NCI-H510A (cell line): ENCODE data around the gene EIF5AL1.
"Not testable (repeated sequence)": the region's sequence is repeated elsewhere in the genome, so short reads cannot be mapped to it uniquely, and the experiment has no call there.

ENCODE experiments used
- DNase-seq: peaks from one replicate; lab custom pipeline; 2025; lab: John Stamatoyannopoulos, UW

Gene EIF5AL1

DNA sequence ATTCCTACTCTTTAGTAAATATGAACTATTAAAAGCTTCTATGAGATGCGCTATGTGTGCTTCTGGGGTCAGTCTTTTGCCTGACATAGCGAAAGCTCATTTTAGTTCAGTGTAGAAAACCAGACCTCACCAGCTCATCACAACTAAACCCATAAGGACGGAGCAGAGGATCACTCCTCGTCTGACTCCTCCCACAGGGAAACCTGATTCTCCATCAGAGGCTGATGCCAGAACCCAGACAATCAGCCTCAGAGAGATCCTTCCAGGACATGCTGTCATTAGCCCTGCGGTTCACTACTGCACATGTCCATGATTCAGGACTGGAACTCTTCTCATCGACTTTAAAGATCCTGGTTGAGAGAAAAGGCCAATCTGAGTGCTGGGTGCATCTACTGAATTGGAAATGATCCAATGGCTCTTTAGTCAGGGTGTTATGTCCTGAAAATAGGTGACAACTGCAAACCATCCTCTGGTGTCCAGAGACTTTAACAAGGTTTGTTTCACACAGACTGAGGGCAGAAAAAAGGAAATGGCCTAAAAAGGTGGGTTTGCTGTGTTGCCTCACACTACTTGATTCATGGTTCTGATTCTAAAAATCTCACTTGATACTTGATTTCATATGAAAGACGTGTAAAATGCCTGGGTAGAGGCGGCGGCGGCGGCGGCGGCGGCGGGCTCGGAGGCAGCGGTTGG is at the start of gene EIF5AL1:
TSS of gene EIF5AL1 (plus strand) at position 643 of the 693 bp plus-strand sequence. CDS start 117 bp downstream, outside the sequence.
- DNase-seq: not testable (repeated sequence)

DNA sequence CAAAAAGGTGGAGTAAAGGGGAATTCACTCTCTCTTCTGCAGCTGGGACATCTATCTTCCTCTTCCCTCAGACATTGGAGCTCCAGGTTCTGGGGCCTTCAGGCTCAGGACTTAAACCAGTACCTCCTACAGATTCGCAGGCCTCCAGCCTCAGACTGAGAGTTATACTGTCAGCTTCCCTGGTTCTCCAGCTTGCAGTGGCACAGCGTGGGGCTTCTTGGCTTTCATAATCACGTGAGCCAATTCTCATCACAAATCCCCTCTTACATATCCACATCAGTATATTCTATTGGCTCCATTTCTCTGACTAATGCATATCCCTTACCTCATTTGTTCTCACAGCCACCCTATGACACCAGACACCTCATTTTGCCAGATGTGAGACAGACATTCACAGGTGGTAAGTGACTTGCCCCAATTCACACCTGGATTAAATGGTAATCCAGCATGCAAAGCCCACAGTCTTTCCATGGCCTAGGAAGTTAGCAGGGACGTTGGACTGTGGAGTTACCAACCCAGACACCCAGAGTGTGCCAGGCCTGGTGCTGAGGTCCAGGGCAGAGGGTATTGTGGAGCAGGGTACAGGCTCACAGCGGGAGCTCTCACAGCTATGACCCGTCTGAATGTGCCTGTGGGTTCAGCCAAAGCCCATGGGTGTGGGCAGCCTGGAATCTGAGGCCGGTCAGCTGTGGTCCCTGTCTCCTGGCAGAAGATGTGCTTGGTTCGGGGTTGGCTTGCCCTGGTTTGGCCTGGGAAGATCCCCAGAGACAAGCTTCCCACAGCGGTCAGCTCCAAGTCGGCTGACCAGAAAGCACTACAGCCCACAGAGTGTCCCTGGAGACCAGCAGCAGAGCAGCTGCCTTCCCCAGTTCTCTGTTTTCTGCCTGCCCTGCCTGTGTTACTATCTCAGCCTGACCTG is 48.5 kb upstream of the EIF5AL1 start:
- DNase-seq: no peak

DNA sequence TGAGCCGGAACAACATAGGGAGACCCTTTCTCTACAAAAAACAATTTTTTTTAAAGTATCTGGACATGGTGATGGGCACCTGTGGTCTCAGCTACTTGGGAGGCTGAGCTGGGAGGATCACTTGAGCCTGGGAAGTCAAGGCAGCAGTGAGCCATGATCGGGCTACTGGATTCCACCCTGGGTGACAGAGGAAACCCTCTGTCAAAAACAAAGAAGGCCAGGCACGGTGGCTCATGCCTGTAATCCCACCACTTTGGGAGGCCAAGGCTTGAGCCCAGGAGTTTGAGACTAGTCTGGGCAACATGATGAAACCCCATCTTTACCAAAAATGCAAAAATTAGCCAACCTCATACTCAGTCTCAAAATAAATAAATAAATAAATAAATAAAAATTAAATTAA is 47.0 kb upstream of the EIF5AL1 start:
- no peak for DNase-seq

DNA sequence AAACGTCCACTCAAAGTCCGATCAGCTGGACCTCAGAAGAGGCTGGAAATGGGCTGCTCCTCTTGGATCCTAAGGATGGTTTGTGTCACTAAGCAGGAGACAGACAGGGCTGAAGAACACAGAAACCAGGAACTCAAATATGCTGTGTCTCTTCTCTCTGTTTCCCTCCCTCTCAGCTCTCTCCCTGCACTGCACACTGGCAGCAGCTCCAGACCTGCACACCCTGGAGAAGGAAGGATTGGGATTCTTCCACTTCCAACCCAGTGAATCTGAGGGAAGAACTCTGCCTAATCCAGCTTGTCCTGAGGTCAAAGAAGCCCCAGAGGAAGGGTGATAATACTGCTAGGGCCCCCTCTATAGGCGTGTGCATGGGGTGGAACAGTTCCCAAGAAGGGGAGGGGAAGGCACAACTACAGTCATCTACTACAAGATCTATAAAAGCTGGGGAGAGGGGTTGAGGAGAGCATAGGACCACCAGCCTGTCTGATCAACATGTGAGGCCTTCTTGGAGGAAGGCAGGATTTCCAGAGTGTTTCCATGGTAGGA is 44.2 kb upstream of the EIF5AL1 start:
- no peak for DNase-seq

DNA sequence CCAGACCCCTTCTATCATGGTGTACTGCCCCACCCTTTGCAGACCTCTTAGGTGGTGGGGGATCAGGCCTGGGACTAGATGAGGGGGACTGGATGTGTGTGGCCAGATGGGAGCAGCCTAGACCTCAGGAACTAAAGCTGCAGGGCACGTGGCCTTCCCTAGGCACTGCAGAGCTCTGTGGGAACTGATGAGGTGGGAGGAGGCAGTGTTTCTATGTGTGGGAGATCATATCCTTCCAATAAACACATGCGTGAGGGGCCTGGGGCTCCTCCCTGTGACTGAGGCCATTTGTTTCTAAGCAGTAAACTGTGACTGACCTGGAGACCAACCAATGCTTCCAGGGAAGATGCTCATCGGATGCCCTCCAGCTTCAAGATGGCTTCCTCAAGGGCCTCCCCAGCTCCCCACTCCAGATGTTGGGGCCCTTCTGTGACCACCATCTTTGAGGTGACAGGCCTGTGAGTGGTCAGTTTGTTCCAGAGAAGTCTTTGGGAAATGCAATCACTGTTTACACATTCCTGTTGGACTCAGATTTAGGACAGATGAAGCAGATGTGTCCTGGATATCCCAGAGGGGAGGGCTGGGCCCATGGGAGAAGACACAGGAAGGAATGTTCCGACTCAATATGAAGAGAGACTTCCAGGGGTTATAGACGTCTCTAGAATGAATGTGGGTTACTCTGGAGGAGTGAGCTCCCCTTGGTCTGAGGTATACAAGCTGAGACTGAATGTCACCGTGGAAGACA is 43.3 kb upstream of the EIF5AL1 start:
- DNase-seq: no peak

DNA sequence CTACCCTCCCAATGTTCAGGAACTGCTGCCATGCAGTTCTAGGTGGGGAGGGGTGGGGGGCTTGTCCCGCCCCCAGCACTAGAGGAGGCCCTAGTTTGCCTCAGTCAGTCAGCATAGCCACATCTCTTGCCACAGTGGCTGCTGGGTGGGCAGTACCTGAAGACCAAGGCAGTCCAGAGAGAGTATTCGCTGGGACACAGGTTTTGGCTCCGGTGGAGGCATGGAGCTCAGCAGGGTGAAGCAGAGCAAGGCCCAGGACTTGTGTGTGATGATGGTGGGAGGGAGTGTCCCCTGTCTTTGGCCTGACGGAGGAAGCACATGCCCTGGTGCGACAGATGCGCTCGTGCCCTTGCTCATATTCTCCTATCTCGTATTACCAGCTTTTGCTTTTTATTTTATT is 42.2 kb upstream of the EIF5AL1 start:
- no peak for DNase-seq

DNA sequence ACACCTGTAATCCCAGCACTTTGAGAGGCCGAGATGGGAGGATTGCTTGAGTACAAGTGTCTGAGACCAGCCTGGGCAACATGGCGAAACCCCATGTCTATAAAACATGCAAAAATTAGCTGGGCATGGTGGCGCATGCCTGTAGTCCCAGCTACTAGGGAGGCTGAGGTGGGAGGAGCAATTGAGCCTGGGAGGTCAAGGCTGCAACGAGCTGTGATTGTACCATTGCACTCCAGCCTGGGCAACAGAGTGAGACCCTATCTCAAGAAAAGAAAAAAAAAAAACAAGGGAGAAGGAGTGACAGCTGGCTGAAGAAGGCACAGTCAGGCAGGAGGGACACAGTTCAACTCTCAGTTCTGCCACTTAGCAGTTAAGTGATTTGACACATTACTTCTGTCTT is 40.6 kb upstream of the EIF5AL1 start:
- DNase-seq: no peak

DNA sequence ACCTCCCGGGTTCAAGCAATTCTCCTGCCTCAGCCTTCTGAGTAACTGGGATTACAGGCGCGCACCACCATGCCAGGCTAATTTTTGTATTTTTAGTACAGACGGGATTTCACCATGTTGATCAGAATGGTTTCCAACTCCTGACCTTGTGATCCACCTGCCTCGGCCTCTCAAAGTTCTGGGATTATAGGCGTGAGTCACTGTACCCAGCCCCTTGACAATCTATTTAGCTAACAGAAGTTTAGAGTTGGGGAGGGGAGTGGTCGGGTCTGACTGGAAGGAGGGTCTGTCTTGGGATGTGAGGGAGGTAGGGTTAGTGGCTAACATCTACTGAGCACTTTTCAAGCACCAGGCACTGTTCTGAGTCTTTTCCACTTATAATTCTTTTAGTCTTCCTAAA is 39.9 kb upstream of the EIF5AL1 start:
- no peak for DNase-seq

DNA sequence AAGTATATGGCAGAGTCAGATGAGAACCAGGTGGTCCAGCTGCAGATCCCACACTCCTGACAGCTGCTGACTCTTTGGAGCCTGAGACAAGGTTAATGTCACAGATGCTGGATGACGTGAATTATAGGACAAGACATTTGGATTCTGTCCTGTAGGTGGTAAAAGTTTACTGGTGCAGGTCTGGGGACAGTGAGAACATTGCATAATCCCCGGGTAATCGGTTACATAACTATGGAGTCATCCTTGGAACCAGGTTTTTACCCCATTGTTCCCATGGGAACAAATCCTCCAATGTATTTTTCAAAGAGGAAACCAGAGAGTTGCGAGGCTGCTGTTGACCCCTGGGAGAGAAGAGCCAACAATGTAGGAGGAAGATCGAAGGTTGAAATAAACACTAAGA is 39.4 kb upstream of the EIF5AL1 start:
- no peak for DNase-seq

DNA sequence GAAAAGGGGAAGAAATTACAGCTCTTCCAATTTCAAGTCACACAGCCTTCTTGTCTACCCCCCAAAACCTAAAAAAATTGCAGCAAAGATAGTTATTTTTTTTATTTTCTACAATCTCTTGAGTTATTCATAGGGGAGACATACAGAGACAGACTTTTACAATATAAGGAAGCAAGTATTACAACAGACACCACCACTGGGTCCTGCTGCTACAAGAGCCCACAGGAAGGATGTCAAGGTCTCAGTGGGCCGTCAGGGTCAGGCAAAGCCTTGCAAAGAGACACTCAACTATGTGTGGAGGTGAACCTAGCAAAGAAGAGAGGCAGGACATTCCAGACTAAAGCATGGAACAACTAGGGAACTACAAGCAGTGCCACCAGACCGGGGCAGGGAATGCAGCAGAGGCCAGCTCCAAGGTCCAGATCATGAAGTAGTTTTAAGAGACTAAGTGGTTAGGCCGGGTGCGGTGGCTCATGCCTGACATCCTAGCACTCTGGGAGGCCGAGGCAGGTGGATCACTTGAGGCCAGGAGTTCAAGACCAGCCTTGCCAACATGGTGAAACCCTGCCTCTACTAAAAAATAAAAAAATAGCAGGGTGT is 38.7 kb upstream of the EIF5AL1 start:
- DNase-seq: no peak

DNA sequence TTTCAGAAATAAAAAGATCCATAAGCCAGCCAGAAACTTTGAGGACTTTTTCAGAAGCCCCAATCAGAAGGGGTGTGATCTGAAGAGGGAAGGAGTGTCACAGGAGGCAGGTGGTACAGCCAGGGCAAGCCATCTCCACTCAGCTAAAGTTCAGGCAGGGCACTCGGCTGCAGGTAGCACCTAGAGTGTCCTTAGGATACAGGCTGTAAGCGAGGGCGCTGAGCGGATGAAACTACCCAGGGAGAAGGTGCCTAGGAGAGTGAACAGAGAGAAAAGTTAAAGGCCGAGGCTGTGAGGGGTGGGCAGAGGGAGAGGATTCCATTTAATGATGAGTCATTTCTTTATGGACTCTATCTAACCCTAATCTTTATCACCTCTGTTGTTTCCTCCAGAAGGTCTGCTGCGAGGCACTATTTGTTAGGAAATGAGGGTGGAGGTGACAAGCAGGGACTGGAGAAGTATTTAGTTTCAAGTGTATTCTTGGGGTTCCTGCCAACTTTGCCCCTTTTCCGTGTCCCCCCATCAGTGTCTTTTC is 37.1 kb upstream of the EIF5AL1 start:
- DNase-seq: no peak

DNA sequence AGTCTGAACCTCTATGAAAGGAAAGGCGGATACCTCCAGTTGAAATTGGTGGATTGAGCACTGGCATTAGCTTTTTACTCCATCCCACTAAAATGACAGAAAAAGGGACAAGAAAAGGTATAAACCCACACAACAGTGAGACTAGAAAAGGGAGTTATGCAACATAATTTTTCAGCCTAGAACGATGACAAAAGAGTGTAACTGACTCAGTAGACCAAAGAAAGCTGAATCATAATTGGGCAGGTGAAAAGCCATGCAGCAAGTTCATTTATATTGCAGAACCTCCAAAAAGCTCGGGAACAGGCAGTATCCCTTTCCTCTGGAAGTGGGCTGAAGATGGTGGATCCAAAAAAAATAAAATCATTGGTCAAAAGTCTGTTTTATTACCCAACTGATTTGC is 36.5 kb upstream of the EIF5AL1 start:
- no peak for DNase-seq

DNA sequence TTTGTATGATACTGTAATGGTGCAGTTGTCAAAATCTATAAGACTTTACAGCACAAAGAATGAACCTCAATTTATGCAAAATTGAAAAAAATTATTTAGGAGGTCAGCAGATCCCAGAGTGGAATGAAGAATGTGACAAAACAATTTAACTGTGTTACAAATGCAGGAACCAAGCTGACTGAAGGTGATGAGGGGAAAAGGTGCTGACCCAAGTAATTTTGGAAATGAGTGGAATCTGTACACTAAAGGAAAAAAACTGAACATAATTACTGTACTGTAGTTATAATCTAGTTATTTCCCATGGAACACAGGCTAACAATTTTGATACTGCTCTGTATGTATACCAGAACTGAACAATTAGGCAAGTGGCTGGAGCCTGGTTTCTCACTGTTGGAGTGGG is 35.7 kb upstream of the EIF5AL1 start:
- no peak for DNase-seq

DNA sequence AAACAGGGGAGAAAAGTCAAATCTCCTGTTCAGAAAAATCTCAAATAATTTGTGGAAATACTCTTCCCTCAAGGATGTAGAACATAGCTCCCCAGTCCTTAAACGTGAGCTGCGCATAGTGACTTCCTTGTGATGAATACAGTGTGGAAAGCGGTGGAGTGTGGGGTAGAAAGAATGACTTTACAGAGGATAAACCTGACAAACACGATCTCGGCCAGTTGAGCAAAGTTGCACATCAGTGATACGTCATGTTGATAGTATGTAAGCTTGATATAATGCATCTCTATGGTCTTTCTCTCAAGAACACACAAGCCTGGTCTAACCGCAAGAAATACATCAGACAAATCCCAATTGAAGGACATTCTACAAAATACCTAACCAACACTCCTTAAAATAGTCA is 34.9 kb upstream of the EIF5AL1 start:
- no peak for DNase-seq

DNA sequence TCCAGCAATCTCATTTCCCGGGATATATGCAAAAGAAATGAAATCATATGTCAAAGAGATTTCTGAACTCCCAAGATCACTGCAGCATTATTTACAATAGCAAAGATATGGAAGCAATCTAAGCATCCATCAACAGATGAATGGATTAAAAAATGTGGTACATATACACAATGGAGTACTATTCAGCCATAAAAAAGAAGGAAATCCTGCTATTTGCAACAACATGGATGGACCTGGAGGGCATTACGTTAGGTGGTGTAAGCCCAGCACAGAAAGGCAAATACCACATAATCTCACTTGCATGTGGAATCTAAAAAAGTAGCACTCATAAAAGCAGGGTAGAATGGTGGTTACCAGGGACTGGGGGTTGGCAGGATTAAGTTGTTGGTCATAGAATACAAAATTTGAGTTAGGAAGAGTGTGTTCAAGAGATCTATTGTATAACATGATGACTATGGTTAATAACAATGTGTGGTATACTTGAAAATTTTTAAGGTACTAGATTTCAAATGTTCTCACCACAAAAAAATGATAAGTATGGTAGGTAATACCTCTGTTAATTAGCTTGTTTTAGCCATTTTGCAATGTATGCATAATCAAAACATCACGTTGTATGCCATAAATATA is 32.9 kb upstream of the EIF5AL1 start:
- no peak for DNase-seq

DNA sequence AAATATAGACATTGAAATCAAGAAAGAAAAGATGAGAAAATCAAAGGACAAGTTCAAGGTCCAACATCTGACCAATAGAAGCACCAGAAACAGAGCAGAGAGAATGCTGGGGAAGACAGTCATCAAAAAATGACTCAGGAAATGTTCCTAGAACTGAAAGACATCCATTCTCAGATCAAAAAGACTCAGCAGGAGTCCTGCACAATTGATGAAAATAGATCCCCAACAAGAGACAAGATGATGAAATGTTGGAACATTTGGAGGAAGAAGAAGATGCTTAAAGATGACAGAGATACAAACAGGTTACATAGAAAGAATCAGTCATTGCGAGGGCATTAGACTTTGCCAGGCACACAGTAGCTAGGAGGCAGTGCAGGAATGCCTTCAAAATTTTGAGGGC is 30.0 kb upstream of the EIF5AL1 start:
- DNase-seq: no peak

DNA sequence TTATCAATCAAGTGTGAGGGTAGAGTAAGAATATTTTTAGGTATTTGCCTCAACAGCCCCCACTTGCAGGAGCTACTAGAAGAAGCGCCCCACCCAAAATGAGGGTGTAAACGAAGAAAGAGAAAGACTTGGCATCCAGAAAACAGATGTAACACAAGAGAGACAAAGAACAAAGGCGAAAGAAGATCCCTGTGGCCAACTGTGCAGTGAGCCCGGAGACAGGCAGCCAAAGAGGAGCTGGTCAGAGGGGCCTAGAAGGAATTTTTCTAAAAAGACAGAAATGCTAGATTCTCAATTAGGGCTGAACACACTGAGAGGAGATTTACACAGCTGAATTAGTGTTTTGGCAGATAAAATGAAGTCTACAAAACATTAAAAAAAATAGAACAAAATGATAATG is 29.6 kb upstream of the EIF5AL1 start:
- DNase-seq: no peak

DNA sequence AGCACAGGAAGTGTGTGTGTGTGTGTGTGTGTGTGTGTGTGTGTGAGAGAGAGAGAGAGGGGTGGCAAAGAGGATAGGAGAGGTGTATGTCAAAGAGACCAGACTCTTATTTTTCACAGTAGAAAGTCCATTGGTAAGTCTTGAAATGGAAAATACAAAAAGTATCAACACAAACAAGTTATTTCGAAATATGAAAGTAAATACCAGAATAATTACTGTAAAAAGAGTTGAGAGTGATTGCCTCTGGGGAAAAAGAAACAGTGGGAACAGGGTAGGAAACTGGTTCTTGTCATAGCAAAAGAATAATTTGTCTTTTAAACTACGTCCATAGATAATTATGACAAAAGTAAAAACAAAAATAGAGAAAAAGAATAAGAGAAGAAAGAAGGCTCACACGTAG is 29.0 kb upstream of the EIF5AL1 start:
- no peak for DNase-seq

DNA sequence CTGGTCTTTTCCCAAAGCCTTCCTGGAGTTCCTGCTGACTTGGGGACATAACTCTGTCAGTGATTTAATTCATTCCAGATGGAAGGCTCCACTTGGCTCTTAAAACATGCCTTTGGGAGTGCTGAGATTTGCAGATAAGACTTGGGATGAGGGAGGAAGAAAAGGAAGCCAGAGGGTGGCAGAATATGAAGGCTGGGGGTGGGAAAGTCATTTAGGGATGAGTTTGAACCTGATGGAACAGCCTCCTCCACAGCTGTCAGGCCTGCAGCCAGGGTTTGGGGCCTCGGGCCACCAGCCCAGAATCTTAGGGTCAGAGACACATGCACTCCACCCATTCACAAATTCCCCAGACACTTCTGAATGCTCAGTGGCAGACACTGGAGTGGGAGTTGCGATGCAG is 28.4 kb upstream of the EIF5AL1 start:
- no peak for DNase-seq

DNA sequence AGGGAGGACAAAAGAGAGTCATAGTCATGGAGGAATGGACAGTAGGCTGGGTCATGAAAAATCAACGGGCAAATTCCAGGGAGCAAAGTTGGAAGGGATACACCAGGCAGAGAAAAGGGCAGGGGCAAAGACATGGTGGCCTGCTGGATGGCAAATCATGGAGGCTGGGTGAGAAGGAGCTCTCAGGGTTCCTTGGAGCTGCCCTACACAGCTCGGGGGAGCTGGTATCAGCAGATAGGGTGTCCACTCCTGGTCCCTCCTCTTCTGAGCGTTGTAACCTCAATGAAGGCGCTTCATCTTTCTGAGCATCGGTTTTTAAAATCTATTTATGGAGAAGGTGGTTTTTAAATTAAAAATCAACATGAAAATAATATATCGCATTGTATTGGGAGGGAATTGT is 27.9 kb upstream of the EIF5AL1 start:
- no peak for DNase-seq
